Neural progenitor cell (in vitro differentiated cells): Measurements from ENCODE around the gene BPIFA2. TPM values are rescaled to one million over a fixed set of nuclear protein-coding genes. Genes with fewer than 3 reads are reported as not detected.

Source experiments
- DNase-seq: peaks from one replicate; pipeline ENCODE4 v3.0.0-alpha.2; 2016; ENCODE audit warnings: low spot score
- H2AFZ ChIP-seq: fragments of 200-600 bp; sonication (generic); replicated peaks from 2 replicates; pipeline ENCODE4 v1.6.1; 2016; ENCODE audit warnings: antibody characterized with exemption
- H3F3A ChIP-seq: fragments of 200-600 bp; sonication (generic); 2 replicates; pipeline ENCODE4 v1.6.1; 2016; ENCODE audit warnings: antibody characterized with exemption, low read depth
- H3K27ac ChIP-seq: fragments of 200-600 bp; sonication (generic); 2 replicates; pipeline ENCODE4 v1.5.1; 2016; ENCODE audit warnings: mild to moderate bottlenecking
- H3K27me3 ChIP-seq: fragments of 200-600 bp; sonication (generic); 2 replicates; pipeline ENCODE4 v1.6.1; 2016; ENCODE audit warnings: mild to moderate bottlenecking, moderate library complexity
- H3K36me3 ChIP-seq: fragments of 200-600 bp; sonication (generic); 2 replicates; pipeline ENCODE4 v1.5.1; 2016
- H3K4me1 ChIP-seq: fragments of 200-600 bp; sonication (generic); 2 replicates; pipeline ENCODE4 v1.6.1; 2016; ENCODE audit warnings: mixed run types
- H3K4me2 ChIP-seq: fragments of 200-600 bp; sonication (generic); 2 replicates; pipeline ENCODE4 v1.6.1; 2016
- H3K4me3 ChIP-seq: fragments of 200-600 bp; sonication (generic); 2 replicates; pipeline ENCODE4 v1.5.1; 2016
- H3K79me2 ChIP-seq: fragments of 200-600 bp; sonication (generic); 2 replicates; pipeline ENCODE4 v1.6.1; 2016; ENCODE audit warnings: low read depth
- H3K9ac ChIP-seq: fragments of 200-600 bp; sonication (generic); 2 replicates; pipeline ENCODE4 v1.6.1; 2016
- H3K9me3 ChIP-seq: fragments of 200-600 bp; sonication (generic); 2 replicates; pipeline ENCODE4 v1.5.1; 2016; ENCODE audit warnings: low read depth
- H4K20me1 ChIP-seq: fragments of 200-600 bp; sonication (generic); 2 replicates; pipeline ENCODE4 v1.6.1; 2016; ENCODE audit warnings: low read depth
- H3K27ac Mint-ChIP-seq: 3 replicates; pipeline ENCODE4 v1.8.0; 2021; ENCODE audit warnings: mixed read lengths
- H3K27me3 Mint-ChIP-seq: 2 replicates; pipeline ENCODE4 v1.8.0; 2022; ENCODE audit warnings: low read depth, mild to moderate bottlenecking, inconsistent platforms, moderate library complexity, mixed read lengths; ENCODE audit not compliant: insufficient read depth
- H3K36me3 Mint-ChIP-seq: 3 replicates; pipeline ENCODE4 v1.8.0; 2021; ENCODE audit warnings: mixed read lengths
- H3K4me1 Mint-ChIP-seq: 3 replicates; pipeline ENCODE4 v1.8.0; 2021; ENCODE audit warnings: mixed read lengths
- H3K4me3 Mint-ChIP-seq: 3 replicates; pipeline ENCODE4 v1.8.0; 2021; ENCODE audit warnings: mild to moderate bottlenecking, moderate library complexity, mixed read lengths
- H3K9me3 Mint-ChIP-seq: 3 replicates; pipeline ENCODE4 v1.8.0; 2020; ENCODE audit warnings: mixed read lengths
- CTCF ChIP-seq: fragments of 200-600 bp; sonication (generic); IDR thresholded peaks from 2 replicates; pipeline ENCODE4 v1.5.1; 2017; ENCODE audit warnings: antibody characterized with exemption, mild to moderate bottlenecking
- EZH2 ChIP-seq: fragments of 200-600 bp; sonication (generic); IDR thresholded peaks from 2 replicates; pipeline ENCODE4 v1.6.1; 2017; ENCODE audit warnings: antibody characterized with exemption, mild to moderate bottlenecking, moderate library complexity
- EZH2phosphoT487 ChIP-seq: fragments of 200-600 bp; sonication (generic); IDR thresholded peaks from 2 replicates; pipeline ENCODE4 v1.6.1; 2017; ENCODE audit warnings: antibody characterized with exemption
- total RNA-seq: library from RNA; depleted of rRNA; stranded (reverse); fragments of >200 nt; gene quantifications from 2 replicates; pipeline ENCODE4 v1.2.3, GENCODE V29; 2015; ENCODE audit warnings: low replicate concordance

The BPIFA2 gene
- total RNA-seq, 1 donor from 2014 or later: not detected

- no peak for TF ChIP-seq CTCF
- no peak for TF ChIP-seq EZH2phosphoT487
- no peak for TF ChIP-seq EZH2
- Mint-ChIP-seq H3K4me3 (no peak overlapping the region), H3K36me3 (no peaks in the 10 kb centered on the region), H3K27me3 (peaks cover 12% of the 10 kb centered on the region), H3K27ac (no peak overlapping the region), H3K9me3 (no peaks in the 10 kb centered on the region), H3K4me1 (no peaks in the 10 kb centered on the region)
- H3K4me1 ChIP-seq: no peaks in the 10 kb centered on the region
- no peaks in the 10 kb centered on the region for H3F3A ChIP-seq
- DNase-seq: no peak
- H3K4me2 ChIP-seq: no peak overlapping the region
- H3K79me2 ChIP-seq: no peaks in the 10 kb centered on the region
- no peaks in the 10 kb centered on the region for H3K27me3 ChIP-seq
- no peak overlapping the region for H3K9ac ChIP-seq
- H2AFZ ChIP-seq: no peak overlapping the region
- no peaks in the 10 kb centered on the region for H3K36me3 ChIP-seq
- H3K4me3 ChIP-seq: no peak overlapping the region
- no peak overlapping the region for H3K27ac ChIP-seq
- no peaks in the 10 kb centered on the region for H4K20me1 ChIP-seq
- H3K9me3 ChIP-seq: no peaks in the 10 kb centered on the region
Observed at GRCh38 chr20:33187491-33187890, 19.5 kb downstream of the BPIFA2 start.

- Histone ChIP-seq H3K79me2 (no peaks in the 10 kb centered on the region), H3K4me1 (no peaks in the 10 kb centered on the region), H3K9ac (no peak overlapping the region), H3K9me3 (no peaks in the 10 kb centered on the region), H3F3A (no peaks in the 10 kb centered on the region), H3K36me3 (no peaks in the 10 kb centered on the region), H3K4me2 (no peak overlapping the region), H3K27me3 (no peaks in the 10 kb centered on the region), H3K4me3 (no peak overlapping the region), H2AFZ (no peak overlapping the region), H4K20me1 (no peaks in the 10 kb centered on the region), H3K27ac (no peak overlapping the region)
- no peak for TF ChIP-seq CTCF
- TF ChIP-seq EZH2: no peak
- TF ChIP-seq EZH2phosphoT487: no peak
- Mint-ChIP-seq H3K9me3 (no peaks in the 10 kb centered on the region), H3K36me3 (no peaks in the 10 kb centered on the region), H3K27me3 (peaks cover 14% of the 10 kb centered on the region), H3K27ac (no peak overlapping the region), H3K4me1 (no peaks in the 10 kb centered on the region), H3K4me3 (no peak overlapping the region)
- no peak for DNase-seq
Observed at GRCh38 chr20:33188421-33188820, 20.5 kb downstream of the BPIFA2 start.

GRCh38 chr20:33191484-33191883 is 23.5 kb downstream of the BPIFA2 start:
- Mint-ChIP-seq H3K4me3 (no peak overlapping the region), H3K36me3 (no peaks in the 10 kb centered on the region), H3K27ac (no peak overlapping the region), H3K27me3 (peaks cover 21% of the 10 kb centered on the region), H3K4me1 (no peaks in the 10 kb centered on the region), H3K9me3 (no peaks in the 10 kb centered on the region)
- Histone ChIP-seq H3F3A (no peaks in the 10 kb centered on the region), H2AFZ (no peak overlapping the region), H3K27ac (no peak overlapping the region), H3K4me2 (no peak overlapping the region), H4K20me1 (no peaks in the 10 kb centered on the region), H3K36me3 (no peaks in the 10 kb centered on the region), H3K27me3 (peaks cover 19% of the 10 kb centered on the region), H3K9me3 (no peaks in the 10 kb centered on the region), H3K9ac (no peak overlapping the region), H3K4me3 (no peak overlapping the region), H3K4me1 (no peaks in the 10 kb centered on the region), H3K79me2 (no peaks in the 10 kb centered on the region)
- DNase-seq: no peak
- TF ChIP-seq EZH2phosphoT487: no peak
- no peak for TF ChIP-seq CTCF
- TF ChIP-seq EZH2: no peak
